GM18499 (cell line): ENCODE measurements around the gene ANKHD1.

Experiments
- ATAC-seq: cut with Tn5 transposase; IDR thresholded peaks from one replicate; pipeline ENCODE4 v1.9.1; 2021; ENCODE audit warnings: moderate number of reproducible peaks; ENCODE audit not compliant: insufficient read depth, unreplicated experiment

The ANKHD1 gene

GRCh38 chr5:140367256-140368013 is 34.2 kb upstream of the ANKHD1 start:
- no peak for ATAC-seq

- no peak for ATAC-seq
Observed at GRCh38 chr5:140371356-140372151, 30.1 kb upstream of the ANKHD1 start.

GRCh38 chr5:140372971-140373487 is 28.6 kb upstream of the ANKHD1 start:
- peak; percentile 56 for ATAC-seq

GRCh38 chr5:140381351-140381750 is 20.3 kb upstream of the ANKHD1 start:
- no peak for ATAC-seq

GRCh38 chr5:140381972-140382371 is 19.7 kb upstream of the ANKHD1 start:
- ATAC-seq, result no peak

- ATAC-seq, result no peak
Observed at GRCh38 chr5:140382866-140383265, 18.8 kb upstream of the ANKHD1 start.

- no peak for ATAC-seq
Observed at GRCh38 chr5:140383300-140383699, 18.3 kb upstream of the ANKHD1 start.

GRCh38 chr5:140388052-140388451 is 13.6 kb upstream of the ANKHD1 start:
- no peak for ATAC-seq

- ATAC-seq, result no peak
Observed at GRCh38 chr5:140391312-140391711, 10.3 kb upstream of the ANKHD1 start.

- no peak for ATAC-seq
Observed at GRCh38 chr5:140391732-140392131, 9.9 kb upstream of the ANKHD1 start.

- no peak for ATAC-seq
Observed at GRCh38 chr5:140393738-140394137, 7.9 kb upstream of the ANKHD1 start.

- ATAC-seq, result no peak
Observed at GRCh38 chr5:140398379-140398811, 3.2 kb upstream of the ANKHD1 start.

- no peak for ATAC-seq
Observed at GRCh38 chr5:140399979-140400729, 1.5 kb upstream of the ANKHD1 start.

GRCh38 chr5:140400730-140401361 is 787 bp upstream of the ANKHD1 start:
- ATAC-seq, result peak; percentile 45

- ATAC-seq, result no peak
Observed at GRCh38 chr5:140402258-140403074, 833 bp downstream of the ANKHD1 start.

- no peak for ATAC-seq
Observed at GRCh38 chr5:140403613-140404012, 2.0 kb downstream of the ANKHD1 start.

- no peak for ATAC-seq
Observed at GRCh38 chr5:140408750-140409241, 7.2 kb downstream of the ANKHD1 start.

- ATAC-seq, result no peak
Observed at GRCh38 chr5:140413230-140413629, 11.6 kb downstream of the ANKHD1 start.

GRCh38 chr5:140417235-140417634 is 15.6 kb downstream of the ANKHD1 start:
- no peak for ATAC-seq
